SU-DHL-6 (cell line): ENCODE data around the gene USP24.

ENCODE experiments used
- H2AFZ ChIP-seq: fragments of 200-600 bp; sonication (generic); 2 replicates; pipeline ENCODE4 v1.6.1; 2014; ENCODE audit warnings: low read depth, mild to moderate bottlenecking, moderate library complexity, mixed read lengths, antibody characterized with exemption, low read length; ENCODE audit not compliant: severe bottlenecking
- H3F3A ChIP-seq: fragments of 200-600 bp; shearing (Covaris generic); 2 replicates; pipeline ENCODE4 v1.6.0; 2016; ENCODE audit warnings: antibody characterized with exemption, mild to moderate bottlenecking; ENCODE audit not compliant: insufficient read depth
- H3K27ac ChIP-seq: fragments of 200-600 bp; sonication (generic); 2 replicates; pipeline ENCODE4 v1.5.1; 2016; ENCODE audit warnings: low read depth, mild to moderate bottlenecking, low read length, moderate library complexity, mixed read lengths
- H3K27me3 ChIP-seq: fragments of 200-600 bp; sonication (generic), shearing (Covaris generic); 2 replicates; pipeline ENCODE4 v1.6.0; 2014; ENCODE audit warnings: mild to moderate bottlenecking, low read length
- H3K36me3 ChIP-seq: fragments of 200-600 bp; sonication (generic); 2 replicates; pipeline ENCODE4 v1.6.1; 2014; ENCODE audit warnings: mild to moderate bottlenecking, low read length, mixed read lengths
- H3K4me2 ChIP-seq: fragments of 300-600, 200-600 bp; shearing (Covaris generic), sonication (generic); 2 replicates; pipeline ENCODE4 v1.6.0; 2014; ENCODE audit warnings: low read length, low read depth, mild to moderate bottlenecking; ENCODE audit not compliant: poor library complexity, severe bottlenecking
- H3K4me3 ChIP-seq: fragments of 200-600 bp; sonication (generic); 2 replicates; pipeline ENCODE4 v1.5.1; 2014; ENCODE audit warnings: antibody characterized with exemption, low read length, mild to moderate bottlenecking, mixed read lengths; ENCODE audit not compliant: insufficient read depth, poor library complexity, severe bottlenecking
- H3K79me2 ChIP-seq: fragments of 200-600 bp; sonication (generic); 2 replicates; pipeline ENCODE4 v1.6.1; 2014; ENCODE audit warnings: mild to moderate bottlenecking, low read length, moderate library complexity; ENCODE audit not compliant: insufficient read depth
- H3K9ac ChIP-seq: fragments of 200-600 bp; sonication (generic); 2 replicates; pipeline ENCODE4 v1.7.0; 2014; ENCODE audit warnings: mild to moderate bottlenecking, low read length
- H3K9me2 ChIP-seq: fragments of 200-600 bp; sonication (generic); replicated peaks from 2 replicates; pipeline ENCODE4 v1.6.1; 2014; ENCODE audit warnings: low read length; ENCODE audit not compliant: insufficient read depth
- H3K9me3 ChIP-seq: fragments of 200-600 bp; sonication (generic); 2 replicates; pipeline ENCODE4 v1.6.1; 2014; ENCODE audit warnings: low read length, mixed read lengths; ENCODE audit not compliant: insufficient read depth
- H4K20me1 ChIP-seq: fragments of 200-600 bp; sonication (generic); 2 replicates; pipeline ENCODE4 v1.6.1; 2014; ENCODE audit warnings: low read depth, mild to moderate bottlenecking, antibody characterized with exemption, low read length, moderate library complexity, mixed read lengths
- EZH2phosphoT487 ChIP-seq: fragments of 200-600 bp; sonication (generic), shearing (Covaris generic); conservative IDR thresholded peaks from 2 replicates; pipeline ENCODE4 v1.6.1; 2018; ENCODE audit warnings: mild to moderate bottlenecking, antibody characterized with exemption, low read length, moderate library complexity, mixed read lengths
- TF ChIP-seq, protein P1 (sequence below): fragments of 200-600 bp; sonication (generic); IDR thresholded peaks from one replicate; pipeline ENCODE4 v1.5.1; 2017; ENCODE audit warnings: antibody characterized with exemption, mild to moderate bottlenecking, low read length, moderate library complexity; ENCODE audit not compliant: insufficient read depth, poor library complexity, severe bottlenecking

USP24 gene

DNA sequence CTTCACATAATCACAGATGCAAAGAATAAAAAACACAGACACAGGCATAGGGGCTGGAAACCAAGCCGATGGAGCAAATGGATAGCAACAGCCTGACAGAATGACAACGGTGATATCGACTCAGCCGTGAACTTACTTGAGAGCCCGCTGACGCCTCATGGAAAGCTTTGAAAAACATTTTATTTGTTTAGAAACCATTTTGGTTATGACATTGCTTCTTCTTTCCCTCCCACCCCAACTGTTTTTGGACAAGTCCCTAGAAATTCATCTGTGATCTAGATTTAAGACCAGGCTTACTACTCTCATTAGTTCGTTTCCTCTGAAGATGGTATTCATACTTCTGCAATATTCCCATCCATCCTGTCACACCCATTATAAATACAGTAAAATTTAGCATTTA lies 130.9 kb downstream of the USP24 start:
- TF ChIP-seq EZH2phosphoT487 = no peak
- TF ChIP-seq, protein P1, sequence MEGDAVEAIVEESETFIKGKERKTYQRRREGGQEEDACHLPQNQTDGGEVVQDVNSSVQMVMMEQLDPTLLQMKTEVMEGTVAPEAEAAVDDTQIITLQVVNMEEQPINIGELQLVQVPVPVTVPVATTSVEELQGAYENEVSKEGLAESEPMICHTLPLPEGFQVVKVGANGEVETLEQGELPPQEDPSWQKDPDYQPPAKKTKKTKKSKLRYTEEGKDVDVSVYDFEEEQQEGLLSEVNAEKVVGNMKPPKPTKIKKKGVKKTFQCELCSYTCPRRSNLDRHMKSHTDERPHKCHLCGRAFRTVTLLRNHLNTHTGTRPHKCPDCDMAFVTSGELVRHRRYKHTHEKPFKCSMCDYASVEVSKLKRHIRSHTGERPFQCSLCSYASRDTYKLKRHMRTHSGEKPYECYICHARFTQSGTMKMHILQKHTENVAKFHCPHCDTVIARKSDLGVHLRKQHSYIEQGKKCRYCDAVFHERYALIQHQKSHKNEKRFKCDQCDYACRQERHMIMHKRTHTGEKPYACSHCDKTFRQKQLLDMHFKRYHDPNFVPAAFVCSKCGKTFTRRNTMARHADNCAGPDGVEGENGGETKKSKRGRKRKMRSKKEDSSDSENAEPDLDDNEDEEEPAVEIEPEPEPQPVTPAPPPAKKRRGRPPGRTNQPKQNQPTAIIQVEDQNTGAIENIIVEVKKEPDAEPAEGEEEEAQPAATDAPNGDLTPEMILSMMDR = no peak
- no peaks in the 10 kb centered on the region for H3K9me2 ChIP-seq
- no peaks in the 10 kb centered on the region for H4K20me1 ChIP-seq
- no peak overlapping the region for H3K27ac ChIP-seq
- no peak overlapping the region for H3K4me3 ChIP-seq
- H3K9me3 ChIP-seq = no peaks in the 10 kb centered on the region
- H3K27me3 ChIP-seq = no peaks in the 10 kb centered on the region
- H3K4me2 ChIP-seq = no peak overlapping the region
- peaks cover 10% of the 10 kb centered on the region; the same call in 1 of the 2 replicates for H3K36me3 ChIP-seq
- H3K79me2 ChIP-seq = no peaks in the 10 kb centered on the region
- no peak overlapping the region for H3K9ac ChIP-seq
- no peaks in the 10 kb centered on the region for H3F3A ChIP-seq
- no peak overlapping the region for H2AFZ ChIP-seq

DNA sequence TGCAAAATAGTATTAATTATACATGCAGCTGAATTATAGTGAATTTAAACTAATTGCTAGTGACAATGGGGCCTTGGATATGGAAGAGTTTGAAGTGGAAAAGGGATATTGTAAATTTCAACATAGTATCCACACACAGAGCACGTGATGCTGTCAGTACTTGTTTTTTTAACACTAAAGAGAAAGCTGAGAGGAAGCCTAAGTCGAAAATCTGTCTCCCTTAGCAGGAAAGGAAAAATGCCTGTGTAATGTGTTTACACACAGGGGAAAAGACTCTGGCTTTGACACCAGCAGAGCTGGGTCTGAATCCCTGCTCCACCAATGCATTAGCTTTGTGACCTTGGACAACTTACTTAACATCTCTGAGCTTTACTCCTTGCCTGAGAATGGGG lies 133.3 kb downstream of the USP24 start:
- Histone ChIP-seq H3K36me3 (peaks cover 9% of the 10 kb centered on the region; the same call in 1 of the 2 replicates), H3K4me3 (no peak overlapping the region), H3K4me2 (no peak overlapping the region), H3K79me2 (no peaks in the 10 kb centered on the region), H3K9me3 (no peaks in the 10 kb centered on the region), H3K9ac (no peak overlapping the region), H3K27ac (no peak overlapping the region), H3K27me3 (no peaks in the 10 kb centered on the region), H3K9me2 (no peaks in the 10 kb centered on the region), H4K20me1 (no peaks in the 10 kb centered on the region), H3F3A (no peaks in the 10 kb centered on the region), H2AFZ (no peak overlapping the region)
- TF ChIP-seq EZH2phosphoT487 = no peak
- TF ChIP-seq, protein P1 = no peak

DNA sequence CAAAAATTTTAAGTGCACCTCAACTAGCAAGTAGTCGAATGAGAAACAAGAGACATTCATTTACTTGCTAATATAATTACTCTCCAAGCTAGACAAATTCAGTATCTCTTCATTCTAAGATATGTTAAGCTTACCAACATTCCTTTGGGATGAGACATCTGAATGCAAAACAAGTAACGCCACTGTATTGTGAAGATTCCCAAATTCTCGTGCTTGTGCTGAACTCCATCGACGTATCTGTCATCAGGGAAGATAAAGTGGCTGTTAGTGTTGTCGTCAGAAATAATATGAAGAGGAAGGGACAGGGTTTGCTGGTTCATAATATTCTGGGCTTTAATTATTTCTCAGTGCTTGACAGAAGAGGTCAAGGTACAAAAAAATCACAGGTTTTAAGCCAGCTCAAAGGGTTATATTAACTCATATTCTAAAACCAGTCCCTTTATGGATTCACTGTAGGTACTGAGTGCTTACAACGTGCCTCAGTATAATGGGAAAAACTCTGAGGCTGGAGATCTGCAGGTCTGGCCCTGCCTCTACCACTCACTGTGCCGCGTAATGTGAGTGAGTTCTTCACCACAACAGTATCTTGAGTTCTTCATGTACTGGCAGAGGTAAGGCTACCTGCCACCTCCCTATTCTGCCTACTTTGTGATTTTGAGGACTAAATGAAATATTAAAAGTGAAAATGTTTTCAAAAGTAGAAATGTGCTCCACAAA lies 133.8 kb downstream of the USP24 start:
- H3F3A ChIP-seq = no peaks in the 10 kb centered on the region
- no peaks in the 10 kb centered on the region for H4K20me1 ChIP-seq
- no peak overlapping the region for H3K27ac ChIP-seq
- H3K27me3 ChIP-seq = no peaks in the 10 kb centered on the region
- no peaks in the 10 kb centered on the region for H3K9me3 ChIP-seq
- H3K79me2 ChIP-seq = no peaks in the 10 kb centered on the region
- no peaks in the 10 kb centered on the region for H3K9me2 ChIP-seq
- no peak for TF ChIP-seq EZH2phosphoT487
- TF ChIP-seq, protein P1 = no peak
- no peak overlapping the region for H2AFZ ChIP-seq
- H3K4me3 ChIP-seq = no peak overlapping the region
- peaks cover 9% of the 10 kb centered on the region; the same call in 1 of the 2 replicates for H3K36me3 ChIP-seq
- H3K9ac ChIP-seq = no peak overlapping the region
- no peak overlapping the region for H3K4me2 ChIP-seq
